NCI-H774 (cell line): ENCODE data around the gene TCHP.

Source experiments
- DNase-seq: peaks from one replicate; lab custom pipeline; 2025; lab: John Stamatoyannopoulos, UW

TCHP gene

GRCh38 chr12:109932878-109933503 is 32.9 kb downstream of the TCHP start:
- DNase-seq, result no peak

DNA sequence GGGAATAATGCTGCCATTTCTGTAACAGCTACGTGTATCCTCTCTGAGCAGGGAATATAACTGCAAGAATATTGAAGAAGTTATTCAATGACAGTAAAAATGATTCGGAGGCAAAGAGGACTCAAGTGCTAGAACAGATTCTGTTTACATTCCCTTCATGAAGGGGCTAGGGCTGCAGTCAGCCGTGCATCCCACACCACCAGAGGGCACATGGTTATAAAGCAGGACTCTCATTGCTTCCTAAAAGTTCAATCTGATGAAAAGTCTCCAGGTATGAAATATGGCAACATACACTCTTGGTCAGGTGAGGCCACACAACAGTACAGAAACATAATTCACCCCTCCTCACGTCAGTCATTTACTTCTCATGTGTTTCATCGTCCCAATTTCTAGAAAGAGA is 34.0 kb downstream of the TCHP start:
- DNase-seq, result no peak

GRCh38 chr12:109937371-109937770 is 37.3 kb downstream of the TCHP start:
- DNase-seq, result no peak

DNA sequence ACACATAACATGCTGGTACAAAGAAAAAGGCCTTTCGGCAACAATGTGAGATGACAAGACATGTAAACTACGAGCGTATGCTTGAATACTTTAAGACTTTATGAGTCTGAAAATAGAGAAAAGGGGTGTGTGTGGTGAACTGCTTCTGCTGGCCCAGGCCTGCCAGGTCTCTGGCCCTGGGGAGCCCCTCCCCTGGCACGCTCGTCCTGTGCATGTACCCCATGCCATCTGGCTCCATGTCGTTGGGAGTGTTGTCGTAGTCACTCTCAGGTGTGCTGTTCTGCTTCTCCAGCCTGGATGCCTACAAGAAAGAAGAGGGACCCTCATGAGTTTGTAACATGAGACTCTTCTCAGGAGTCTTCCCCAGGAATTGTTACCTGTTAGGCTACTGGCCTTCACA is 38.9 kb downstream of the TCHP start:
- no peak for DNase-seq

- DNase-seq, result no peak
Measured at GRCh38 chr12:109939504-109939903, 39.4 kb downstream of the TCHP start.

- no peak for DNase-seq
Measured at GRCh38 chr12:109940339-109940923, 40.4 kb downstream of the TCHP start.

- no peak for DNase-seq
Measured at GRCh38 chr12:109943811-109944210, 43.7 kb downstream of the TCHP start.

GRCh38 chr12:109944561-109945359 is 44.7 kb downstream of the TCHP start:
- DNase-seq, result no peak

DNA sequence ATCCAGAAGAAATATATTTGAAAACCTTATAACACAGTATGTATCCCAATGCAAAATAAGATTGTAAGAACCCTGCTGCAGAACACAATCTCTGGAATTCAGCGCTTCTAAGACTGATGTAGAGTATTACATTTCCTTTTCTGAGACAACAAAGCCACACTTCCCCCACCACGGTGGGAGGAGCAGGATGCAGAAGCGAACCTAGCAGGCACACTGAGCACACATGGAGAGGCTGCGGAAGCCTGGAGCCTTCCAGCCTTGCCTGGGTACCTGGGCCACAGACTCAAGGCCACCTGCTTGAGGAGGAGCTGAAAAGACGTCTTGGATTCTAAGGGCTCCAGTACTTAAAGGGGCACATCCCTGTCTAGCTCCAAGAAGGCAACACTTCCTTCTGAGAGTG is 46.4 kb downstream of the TCHP start:
- DNase-seq, result no peak

GRCh38 chr12:109946913-109947312 is 46.8 kb downstream of the TCHP start:
- no peak for DNase-seq

DNA sequence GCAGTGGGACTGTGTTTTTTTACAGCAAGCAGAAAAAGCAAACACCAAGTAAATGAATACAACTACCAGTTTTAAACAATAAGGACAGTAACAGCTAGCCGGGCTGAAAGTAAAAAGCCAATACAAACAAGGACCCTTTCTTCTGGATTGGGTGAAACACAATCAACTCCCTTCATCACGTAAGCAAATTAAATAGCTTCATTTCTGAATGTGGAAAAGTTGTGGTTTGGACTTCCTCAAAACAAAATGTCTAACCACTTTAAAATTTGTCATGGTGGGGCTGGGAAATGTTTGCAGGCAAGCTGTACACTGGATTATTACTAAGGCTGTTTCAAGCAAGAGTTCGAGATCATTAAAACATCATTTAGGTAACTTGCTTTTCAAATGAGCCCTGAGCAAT is 47.4 kb downstream of the TCHP start:
- DNase-seq, result no peak

DNA sequence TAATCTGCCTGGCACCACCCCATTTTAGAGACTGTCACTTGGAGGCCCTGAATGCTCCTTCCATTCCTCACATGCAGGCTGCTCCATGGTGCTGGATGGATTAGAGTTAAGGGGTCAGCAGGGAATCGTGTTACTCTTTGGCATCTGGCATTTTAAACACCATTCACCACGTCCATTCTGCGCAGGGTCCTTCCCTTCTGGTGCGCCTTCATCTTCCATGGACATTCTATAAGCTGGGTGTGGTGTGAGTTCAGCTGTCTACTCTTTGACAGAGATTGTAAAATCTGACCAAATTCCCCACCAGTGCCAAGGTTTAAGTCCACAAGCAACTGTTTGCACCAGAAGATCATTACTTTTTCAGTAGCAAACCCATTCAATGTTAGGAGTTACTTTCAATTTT is 48.3 kb downstream of the TCHP start:
- DNase-seq, result no peak

GRCh38 chr12:109949089-109949488 is 49.0 kb downstream of the TCHP start:
- DNase-seq, result no peak

DNA sequence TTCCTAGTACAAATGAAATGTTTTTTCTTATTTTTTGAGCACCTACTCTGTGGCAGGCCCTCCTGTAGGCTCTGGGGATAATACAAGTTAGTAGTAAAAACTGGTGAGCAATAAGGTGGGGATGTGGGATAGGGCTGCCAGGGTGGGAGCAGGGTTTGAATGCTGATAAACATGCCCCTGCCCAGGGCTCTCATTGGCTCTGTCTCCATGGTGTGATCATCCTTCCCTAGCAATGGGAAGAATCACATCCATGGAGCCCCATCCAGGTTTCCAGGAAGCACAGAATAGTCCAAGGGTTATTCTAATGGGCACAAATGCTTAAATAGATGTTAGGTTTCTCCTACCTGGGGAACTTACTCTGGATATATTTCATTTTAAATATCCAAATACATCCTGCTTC is 50.6 kb downstream of the TCHP start:
- no peak for DNase-seq

DNA sequence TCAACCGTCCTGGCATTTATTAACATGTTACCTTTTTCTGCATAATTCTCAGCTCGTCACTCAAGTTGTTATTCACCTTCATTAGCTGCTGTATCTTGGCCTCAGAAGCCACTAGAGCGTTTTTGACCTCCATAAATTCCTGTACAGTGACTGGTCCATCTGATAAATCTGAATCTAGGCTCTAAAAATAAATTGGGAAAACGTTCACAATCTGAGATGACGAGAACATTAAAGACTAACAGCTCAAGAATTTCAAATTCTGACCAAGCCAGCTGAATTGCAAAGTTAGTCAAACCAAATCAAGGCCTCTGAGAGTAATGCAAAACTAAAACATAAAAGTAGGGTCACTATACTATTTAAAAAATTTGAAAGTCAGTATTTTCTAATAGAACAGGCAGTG is 51.1 kb downstream of the TCHP start:
- no peak for DNase-seq

DNA sequence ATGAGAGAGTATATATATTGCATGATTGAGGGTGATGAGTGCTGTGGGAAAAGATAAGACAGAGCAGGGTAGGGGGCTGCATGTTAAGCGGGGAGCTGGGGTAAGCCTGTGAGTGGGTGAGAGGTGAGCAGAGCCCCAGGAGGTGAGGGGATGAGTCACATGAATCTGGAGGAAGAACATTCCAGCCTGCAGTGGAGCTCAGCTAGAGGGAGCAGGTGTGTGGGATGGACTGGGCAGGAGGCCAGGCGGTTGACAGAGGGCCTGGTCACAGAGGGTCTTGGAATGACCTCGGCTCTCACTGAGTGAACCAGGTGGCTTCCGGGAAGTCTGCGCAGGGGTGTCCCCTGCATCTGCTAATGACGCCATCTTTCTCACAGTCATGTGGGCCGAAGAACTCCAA is 51.7 kb downstream of the TCHP start:
- DNase-seq, result no peak

DNA sequence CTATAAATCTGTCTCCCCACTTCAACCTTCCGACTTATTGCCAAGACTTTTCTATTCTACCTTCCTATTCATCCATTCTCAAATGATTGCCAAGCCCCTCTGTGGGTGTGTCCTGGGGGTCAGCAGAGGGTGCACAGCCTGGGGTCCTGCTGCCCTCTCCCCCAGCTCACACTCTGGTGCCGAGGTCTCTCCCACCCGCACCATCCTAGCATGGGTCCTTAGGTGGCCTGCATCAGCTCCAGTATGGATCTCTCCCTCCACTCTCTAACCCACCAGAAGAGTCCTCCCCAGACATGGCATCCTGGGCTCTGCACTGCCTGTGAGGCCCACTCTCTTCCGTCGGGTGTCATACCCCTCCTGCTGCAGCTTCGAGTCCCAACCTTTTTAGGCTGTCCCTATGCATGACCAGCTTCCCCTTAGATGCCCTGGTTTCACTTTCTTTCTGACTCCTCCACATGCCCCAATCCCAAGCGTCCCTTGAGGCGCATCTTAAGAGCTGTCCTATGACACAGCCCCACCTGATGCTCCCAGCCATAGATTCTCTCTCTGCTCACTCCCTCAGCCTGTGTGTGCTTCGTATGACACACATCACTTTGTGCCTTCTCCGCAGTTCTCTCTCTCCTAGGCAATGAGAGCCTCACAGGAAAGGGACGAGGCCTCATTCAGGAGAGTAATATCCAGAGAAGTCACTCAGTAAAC is 52.2 kb downstream of the TCHP start:
- no peak for DNase-seq

- no peak for DNase-seq
Measured at GRCh38 chr12:109952873-109953272, 52.8 kb downstream of the TCHP start.

- no peak for DNase-seq
Measured at GRCh38 chr12:109953656-109954055, 53.6 kb downstream of the TCHP start.

- DNase-seq, result no peak
Measured at GRCh38 chr12:109958374-109958773, 58.3 kb downstream of the TCHP start.

DNA sequence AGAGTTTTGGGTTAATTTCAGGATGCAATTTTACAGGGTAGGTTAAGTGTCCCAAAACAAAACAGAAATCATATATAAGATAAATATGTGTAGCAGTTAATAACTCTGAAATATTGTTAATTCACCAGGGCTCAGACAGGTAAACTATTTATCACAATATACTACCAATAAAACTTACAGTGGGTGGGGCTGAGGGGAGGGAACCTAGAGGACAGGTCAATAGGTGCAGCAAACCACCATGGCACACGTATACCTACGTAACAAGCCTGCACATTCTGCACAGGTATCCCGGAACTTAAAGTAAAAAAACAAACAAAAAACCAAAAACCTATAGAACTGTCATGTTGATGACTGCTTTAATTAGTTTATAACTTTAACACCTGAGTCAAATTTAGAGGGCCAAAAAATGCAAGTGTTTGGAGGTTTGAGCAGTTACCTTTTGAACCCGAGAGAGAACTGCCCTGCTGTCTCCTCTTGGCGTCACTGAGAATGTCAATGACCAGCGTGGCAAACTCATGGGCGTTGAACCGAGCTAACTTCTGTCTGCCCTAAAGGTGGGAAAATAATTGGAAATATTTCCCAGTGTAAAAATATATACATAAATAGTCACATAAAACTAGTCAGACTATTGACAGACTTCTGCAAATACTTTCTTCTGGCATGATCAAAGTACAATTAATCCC is 59.5 kb downstream of the TCHP start:
- no peak for DNase-seq

DNA sequence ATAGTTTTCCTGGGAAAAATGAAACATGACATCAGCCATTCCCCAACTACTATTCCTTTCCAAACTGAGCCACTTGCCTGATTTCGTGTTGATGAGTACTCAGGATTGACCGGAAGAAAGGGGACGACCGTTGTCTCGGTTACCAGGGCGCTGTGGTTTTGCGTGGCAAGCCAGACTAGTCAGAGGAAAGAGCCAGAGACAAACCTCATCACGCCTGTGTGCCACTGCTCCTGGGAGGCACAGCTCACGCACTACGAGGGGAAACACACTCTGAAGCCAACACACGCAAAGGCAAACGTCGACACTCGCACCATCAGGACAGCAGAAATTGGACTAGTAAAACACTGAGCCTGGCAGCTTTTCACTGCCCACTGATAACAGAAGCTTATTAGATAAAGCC is 61.1 kb downstream of the TCHP start:
- no peak for DNase-seq
